Activated T-cell treated with anti-CD3 and anti-CD28 coated beads, Interleukin-2, amount 50 U/mL, for 24 hours (primary cell): Measurements from ENCODE around the gene TCTA.

Experiments
- DNase-seq: peaks from one replicate; pipeline ENCODE4 v3.0.0-alpha.2; 2020
- H3K27ac Mint-ChIP-seq: 2 replicates; pipeline ENCODE4 v1.8.0; 2020; ENCODE audit warnings: mild to moderate bottlenecking, mixed read lengths
- H3K27me3 Mint-ChIP-seq: 2 replicates; pipeline ENCODE4 v1.8.0; 2020; ENCODE audit warnings: mixed read lengths
- H3K36me3 Mint-ChIP-seq: 2 replicates; pipeline ENCODE4 v1.8.0; 2020; ENCODE audit warnings: low read depth, mixed read lengths
- H3K4me1 Mint-ChIP-seq: 2 replicates; pipeline ENCODE4 v1.8.0; 2020; ENCODE audit warnings: low read depth, mixed read lengths
- H3K4me3 Mint-ChIP-seq: 2 replicates; pipeline ENCODE4 v1.8.0; 2020; ENCODE audit warnings: mild to moderate bottlenecking, moderate library complexity, mixed read lengths
- H3K9me3 Mint-ChIP-seq: 2 replicates; pipeline ENCODE4 v1.8.0; 2020; ENCODE audit warnings: mixed read lengths

Gene TCTA

DNA sequence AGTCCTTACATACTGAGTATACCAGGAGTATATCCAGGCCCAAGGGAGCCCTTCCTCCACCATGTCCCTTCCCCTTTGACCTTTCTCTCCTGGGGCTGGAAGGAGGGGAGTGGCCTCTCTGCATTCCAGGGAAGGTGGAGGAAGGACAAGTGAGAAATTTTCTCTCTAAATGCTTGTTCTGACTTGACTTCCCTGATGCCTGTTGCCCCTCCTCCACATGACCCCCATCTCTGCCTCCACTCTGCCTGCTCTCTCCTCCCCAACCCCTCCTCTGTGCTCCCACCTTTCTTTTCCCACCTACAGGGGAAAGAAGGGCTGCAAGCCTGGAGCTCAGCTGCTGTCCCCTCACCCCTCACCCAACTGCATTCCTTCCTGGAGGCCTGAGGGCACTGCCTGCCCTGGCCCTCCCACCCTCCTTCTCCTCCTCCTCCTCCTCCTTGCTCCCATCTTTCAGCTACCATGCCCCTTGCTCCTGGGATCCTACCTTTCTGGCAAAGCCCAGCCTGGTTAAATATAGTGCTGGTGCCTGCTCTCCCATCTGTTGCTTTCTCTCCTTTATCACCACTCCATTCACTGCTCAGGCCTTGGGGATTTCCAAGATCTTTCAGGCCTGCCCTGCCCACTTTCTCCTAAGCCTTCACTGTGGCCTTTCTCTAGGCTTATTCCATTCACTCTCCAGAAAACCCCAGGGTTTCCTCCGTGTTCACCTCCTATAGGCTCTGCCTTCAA is 49.4 kb downstream of the TCTA start:
- Mint-ChIP-seq H3K27ac (no peak overlapping the region), H3K27me3 (no peaks in the 10 kb centered on the region), H3K4me1 (no peaks in the 10 kb centered on the region), H3K9me3 (no peaks in the 10 kb centered on the region), H3K36me3 (no peaks in the 10 kb centered on the region), H3K4me3 (no peak overlapping the region)
- no peak for DNase-seq

- H3K27ac Mint-ChIP-seq, result no peak overlapping the region
- no peak for DNase-seq
- H3K27me3 Mint-ChIP-seq, result no peaks in the 10 kb centered on the region
- no peaks in the 10 kb centered on the region for H3K9me3 Mint-ChIP-seq
- no peak overlapping the region for H3K4me3 Mint-ChIP-seq
- H3K4me1 Mint-ChIP-seq, result no peaks in the 10 kb centered on the region
- no peaks in the 10 kb centered on the region for H3K36me3 Mint-ChIP-seq
Measured at GRCh38 chr3:49462222-49462621, 50.0 kb downstream of the TCTA start.

DNA sequence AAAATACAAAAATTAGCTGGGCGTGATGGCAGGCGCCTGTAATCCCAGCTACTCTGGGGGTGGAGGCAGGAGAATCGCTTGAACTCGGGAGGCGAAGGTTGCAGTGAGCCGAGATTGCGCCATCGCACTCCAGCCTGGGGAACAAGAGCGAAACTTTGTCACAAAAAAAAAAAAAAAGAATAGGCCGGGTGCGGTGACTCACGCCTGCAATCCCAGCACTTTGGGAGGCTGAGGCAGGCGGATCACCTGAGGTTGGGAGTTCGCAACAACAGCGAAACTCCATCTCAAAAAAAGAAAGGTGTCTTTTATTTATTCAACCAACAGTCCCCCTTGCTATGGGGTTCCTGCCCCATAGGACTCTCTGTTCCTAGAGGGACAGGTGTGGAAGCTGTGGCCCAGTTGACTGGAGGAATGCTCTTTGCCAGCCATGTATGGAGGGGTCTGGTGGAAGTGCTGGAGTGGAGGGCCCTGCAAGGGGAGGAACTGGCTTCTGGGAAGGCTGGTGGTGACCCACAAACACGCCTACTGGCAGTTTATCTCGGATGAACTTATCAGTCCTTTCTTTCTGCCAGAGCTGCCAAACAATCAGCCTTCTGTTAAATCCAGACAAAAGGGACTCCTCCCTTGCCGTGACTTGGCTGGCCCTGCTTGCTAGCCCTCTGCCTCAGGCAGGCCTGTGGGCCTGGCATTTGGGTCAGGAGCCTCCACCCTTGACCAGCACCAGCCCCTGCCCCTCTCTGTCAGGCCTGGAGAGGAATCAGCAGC is 53.2 kb downstream of the TCTA start:
- H3K27ac Mint-ChIP-seq, result no peak overlapping the region
- H3K9me3 Mint-ChIP-seq, result no peaks in the 10 kb centered on the region
- no peaks in the 10 kb centered on the region for H3K27me3 Mint-ChIP-seq
- no peak overlapping the region for H3K4me3 Mint-ChIP-seq
- DNase-seq, result no peak
- H3K4me1 Mint-ChIP-seq, result peaks cover 6% of the 10 kb centered on the region
- H3K36me3 Mint-ChIP-seq, result no peaks in the 10 kb centered on the region
